Endothelial cell of umbilical vein (primary cell): ENCODE data around the gene GPR26. TPM values are rescaled to one million over a fixed set of nuclear protein-coding genes. Genes with fewer than 3 reads are reported as not detected.

Experiments used
- BruUV-seq: library from RNA; stranded (reverse); fragments of 400-500 nt; replicated peaks from 2 replicates; lab custom pipeline; 2021; lab: Mats Ljungman, UMichigan
- CTCF ChIA-PET: fragments of 300-600, 350-600 bp; sonication (Branson Sonifier 250); formaldehyde crosslinking; loops from one replicate; lab custom pipeline; 2021; ENCODE audit warnings: antibody characterized with exemption, inconsistent platforms; lab: Charles Lee
- POLR2A ChIA-PET: fragments of 300-600, 350-600 bp; sonication (Branson Sonifier 250); formaldehyde crosslinking; loops from one replicate; lab custom pipeline; 2021; ENCODE audit warnings: antibody characterized with exemption, inconsistent platforms; lab: Charles Lee
- DNase-seq: peaks from one replicate; pipeline ENCODE4 v3.0.0-alpha.2; 2011; ENCODE audit warnings: low read depth, low spot score
- FAIRE-seq: peaks from 2 replicates; lab custom pipeline; 2011; peaks lifted over from hg19 to GRCh38; lab: Jason Lieb, UNC
- H2AFZ ChIP-seq: 2 replicates; pipeline ENCODE4 v1.6.0; 2012; ENCODE audit warnings: low read depth, low read length, control low read depth, inconsistent platforms
- H3K27ac ChIP-seq: 2 replicates; pipeline ENCODE4 v1.5.1; 2011; ENCODE audit warnings: low read depth, mild to moderate bottlenecking, control low read depth, low read length, moderate library complexity; ENCODE audit not compliant: insufficient read depth
- H3K27me3 ChIP-seq, 2 experiments: 2 replicates each; pipeline versions ENCODE4 v1.6.0 to v1.6.1; 2011; ENCODE audit warnings: low read length in 2 of 2, mixed read lengths in 1 of 2; ENCODE audit not compliant: control insufficient read depth in 2 of 2, insufficient read depth in 2 of 2
- H3K36me3 ChIP-seq, 2 experiments: 2 replicates in 1 of 2; 3 replicates in 1 of 2; pipeline ENCODE4 v1.5.1; 2011; ENCODE audit warnings: low read length in 2 of 2, mild to moderate bottlenecking in 1 of 2, moderate library complexity in 1 of 2; ENCODE audit not compliant: control insufficient read depth in 2 of 2, insufficient read depth in 2 of 2; ENCODE audit errors: extremely low read depth in 1 of 2
- H3K4me1 ChIP-seq: 3 replicates; pipeline ENCODE4 v1.5.1; 2011; ENCODE audit warnings: mild to moderate bottlenecking, low read length; ENCODE audit not compliant: control insufficient read depth, insufficient read depth; ENCODE audit errors: extremely low read depth
- H3K4me2 ChIP-seq: 2 replicates; pipeline ENCODE4 v1.6.1; 2011; ENCODE audit warnings: low read length, control low read depth, mixed read lengths; ENCODE audit not compliant: insufficient read depth
- H3K4me3 ChIP-seq, 3 experiments: fragments of 200-600 bp in 1 of 3; sonication (generic), shearing (Covaris generic) in 1 of 3; replicated peaks in 1 of 3; 2 replicates each; pipeline ENCODE4 v1.5.1; 2011 to 2016; ENCODE audit warnings: control low read depth in 3 of 3, low read length in 3 of 3, mild to moderate bottlenecking in 2 of 3, inconsistent platforms in 1 of 3, low read depth in 1 of 3, moderate library complexity in 1 of 3; ENCODE audit not compliant: insufficient read depth in 1 of 3
- H3K79me2 ChIP-seq: 2 replicates; pipeline ENCODE4 v1.6.0; 2012; ENCODE audit warnings: low read length, inconsistent platforms; ENCODE audit not compliant: control insufficient read depth, insufficient read depth
- H3K9ac ChIP-seq: replicated peaks from 2 replicates; pipeline ENCODE3; 2011; ENCODE audit warnings: low read length, control low read depth; ENCODE audit not compliant: insufficient read depth; ENCODE audit errors: extremely low read depth
- H3K9me1 ChIP-seq: replicated peaks from 3 replicates; pipeline ENCODE4 v1.6.0; 2011; ENCODE audit warnings: mild to moderate bottlenecking, low read length; ENCODE audit not compliant: control insufficient read depth, insufficient read depth; ENCODE audit errors: extremely low read depth
- H3K9me3 ChIP-seq: replicated peaks from 2 replicates; pipeline ENCODE4 v1.5.1; 2012; ENCODE audit warnings: low read length, inconsistent platforms; ENCODE audit not compliant: control insufficient read depth, insufficient read depth
- H4K20me1 ChIP-seq: replicated peaks from 2 replicates; pipeline ENCODE3; 2011; ENCODE audit warnings: mild to moderate bottlenecking, low read length; ENCODE audit not compliant: control insufficient read depth, insufficient read depth; ENCODE audit errors: extremely low read depth
- CTCF ChIP-seq, 2 donors: IDR thresholded peaks; 1 replicate in 1 of 2; 2 replicates in 1 of 2; pipeline ENCODE4 v1.5.1; 2011; ENCODE audit warnings: low read length in 2 of 2, mild to moderate bottlenecking in 2 of 2, moderate library complexity in 2 of 2, control low read depth in 1 of 2, inconsistent platforms in 1 of 2, low read depth in 1 of 2; ENCODE audit not compliant: insufficient read depth in 1 of 2; ENCODE audit errors: extremely low read depth in 1 of 2
- EZH2 ChIP-seq: IDR thresholded peaks from 2 replicates; pipeline ENCODE4 v1.6.1; 2012; ENCODE audit warnings: borderline replicate concordance, low read depth, mild to moderate bottlenecking, moderate library complexity, low read length, inconsistent platforms; ENCODE audit not compliant: severe bottlenecking
- FOS ChIP-seq: IDR thresholded peaks from 2 replicates; pipeline ENCODE4 v1.6.1; 2011; ENCODE audit warnings: mild to moderate bottlenecking, low read length, moderate library complexity, borderline replicate concordance; ENCODE audit not compliant: insufficient read depth
- GATA2 ChIP-seq: IDR thresholded peaks from 2 replicates; pipeline ENCODE4 v1.7.0; 2011; ENCODE audit warnings: low read depth, mild to moderate bottlenecking, moderate library complexity, mixed read lengths, low read length; ENCODE audit not compliant: insufficient read length, insufficient read depth
- JUN ChIP-seq: IDR thresholded peaks from 2 replicates; pipeline ENCODE4 v1.6.1; 2011; ENCODE audit warnings: borderline replicate concordance, low read depth; ENCODE audit not compliant: insufficient read length, insufficient read depth
- MAX ChIP-seq: IDR thresholded peaks from 2 replicates; pipeline ENCODE4 v1.6.1; 2011; ENCODE audit not compliant: insufficient read depth, insufficient read length
- MYC ChIP-seq: IDR thresholded peaks from one replicate; pipeline ENCODE4 v1.6.1; 2011; ENCODE audit warnings: mild to moderate bottlenecking, low read depth, low read length
- POLR2A ChIP-seq: IDR thresholded peaks from 2 replicates; pipeline ENCODE4 v1.6.1; 2012; ENCODE audit warnings: low read depth, mild to moderate bottlenecking, control low read depth, low read length
- POLR2AphosphoS5 ChIP-seq: IDR thresholded peaks from 2 replicates; pipeline ENCODE4 v1.6.1; 2012; ENCODE audit warnings: low read depth, mild to moderate bottlenecking, control low read depth, low read length, moderate library complexity; ENCODE audit not compliant: insufficient read depth
- dilution Hi-C: fragments of 300-500 bp; cut with MboI; formaldehyde crosslinking; loops from one replicate; pipeline ENCODE4 v1.15.0; 2019; ENCODE audit warnings: low sequenced_read_pairs; ENCODE audit not compliant: extremely low pct_ligation_motif_present
- intact Hi-C: fragments of 100-400 bp; cut with micrococcal nuclease; formaldehyde crosslinking; loops from one replicate; pipeline ENCODE4 v1.10.0; 2022
- polyA plus RNA-seq, 4 experiments: library from polyadenylated mRNA; depleted of rRNA in 3 of 4; stranded (reverse) in 3 of 4; unstranded in 1 of 4; fragments of >200 nt; gene quantifications; 2 replicates each; pipeline versions ENCODE4 v1.2.1 to v1.2.3, GENCODE V29; 2011 to 2012; ENCODE audit warnings: missing spikeins in 1 of 4
- total RNA-seq: library from RNA; stranded (reverse); gene quantifications from 2 replicates; pipeline ENCODE4 v1.2.3, GENCODE V29; 2021

The GPR26 gene
- total and polyA plus RNA-seq, 2 donors (not counting 3 experiments of a cell fraction or from before 2014, with no cell fraction given): not detected

DNA sequence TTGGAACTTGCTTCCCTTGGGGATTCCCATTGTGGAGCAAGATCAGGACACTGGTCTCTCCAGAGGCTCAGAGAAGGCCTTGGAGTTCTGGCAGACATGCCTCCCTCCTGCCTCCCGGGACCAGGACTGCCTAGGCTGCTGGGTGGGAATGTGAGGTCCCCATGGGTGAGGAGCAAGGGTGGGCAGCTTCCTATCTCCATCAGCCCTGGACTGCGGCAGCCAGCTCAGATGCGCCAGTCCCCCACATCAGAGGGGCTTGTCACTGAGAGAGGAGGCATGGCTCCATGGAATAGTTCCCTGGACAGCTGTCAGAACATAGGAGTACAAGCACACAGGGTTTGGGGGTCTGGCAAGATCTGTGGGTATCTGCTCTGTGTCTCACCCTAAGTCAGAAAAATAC is 17.3 kb downstream of the GPR26 start:
- Histone ChIP-seq H3K9ac (no peak overlapping the region), H3K27me3 (no peaks in the 10 kb centered on the region), H3K36me3 (no peaks in the 10 kb centered on the region), H3K4me1 (no peaks in the 10 kb centered on the region), H3K79me2 (no peaks in the 10 kb centered on the region), H2AFZ (no peak overlapping the region), H3K27ac (no peak overlapping the region), H3K9me3 (no peaks in the 10 kb centered on the region), H4K20me1 (no peaks in the 10 kb centered on the region), H3K9me1 (no peaks in the 10 kb centered on the region), H3K4me3 (no peak overlapping the region), H3K4me2 (no peak overlapping the region)
- POLR2A ChIA-PET: no interaction called here
- no TSS peak for BruUV-seq
- dilution Hi-C loops: no loop called here
- no peak for TF ChIP-seq JUN
- no peak for TF ChIP-seq MAX
- no peak for TF ChIP-seq MYC
- no peak for TF ChIP-seq GATA2
- TF ChIP-seq POLR2AphosphoS5: no peak
- TF ChIP-seq FOS: no peak
- no peak for TF ChIP-seq POLR2A
- TF ChIP-seq CTCF (IDR thresholded peaks at IDR 0.05; ENCODE audit: extremely low read depth in 1 of 2, insufficient read depth in 1 of 2, low read depth in 1 of 2, low read length in 2 of 2): no peak
- no peak for TF ChIP-seq EZH2
- DNase-seq (no peak), FAIRE-seq (no peak)
- intact Hi-C loops: no loop called here
- CTCF ChIA-PET: no interaction called here
